K562 (cell line): Measurements from ENCODE around the gene THEMIS. TPM values are rescaled to one million over a fixed set of nuclear protein-coding genes. Genes with fewer than 3 reads are reported as not detected.

Experiments used
- ATAC-seq: fragments of 200-7000 bp; cut with Tn5 transposase; 3 replicates; pipeline ENCODE4 v1.9.1; 2020; ENCODE audit warnings: moderate library complexity
- BruUV-seq: library from RNA; stranded (reverse); fragments of 400-500 nt; replicated peaks from 2 replicates; lab custom pipeline; 2021; lab: Mats Ljungman, UMichigan
- CTCF ChIA-PET: fragments of 300-600 bp; formaldehyde crosslinking; extraction: SDS; loops from one replicate; lab custom pipeline; 2021; ENCODE audit warnings: low intra/inter-chr PET ratio; lab: Yijun Ruan, JAX
- POLR2A ChIA-PET: fragments of 300-600, 350-650 bp; sonication (Branson Sonifier 250); formaldehyde crosslinking; extraction: SDS; loops from one replicate; lab custom pipeline; 2021; ENCODE audit warnings: antibody characterized with exemption, inconsistent platforms; lab: Yijun Ruan, JAX
- DNase-seq, 4 experiments: peaks; one replicate each; pipeline versions ENCODE4 v3.0.0 to v3.0.0-alpha.2; 2011 to 2018; ENCODE audit warnings: low spot score in 3 of 4, mixed read lengths in 3 of 4; ENCODE audit errors: extremely low read depth in 1 of 4
- FAIRE-seq: peaks from 2 replicates; lab custom pipeline; 2011; peaks lifted over from hg19 to GRCh38; lab: Jason Lieb, UNC
- H2AFZ ChIP-seq: 2 replicates; pipeline ENCODE4 v1.6.0; 2011; ENCODE audit warnings: low read depth, low read length, control low read depth, inconsistent platforms
- H3K27ac ChIP-seq: fragments of 200-600 bp; 3 replicates; pipeline ENCODE4 v1.8.0; 2011; ENCODE audit warnings: low read depth, mild to moderate bottlenecking, control low read depth, inconsistent platforms, low read length, moderate library complexity, mixed read lengths; ENCODE audit errors: extremely low read depth
- H3K27me3 ChIP-seq, 2 experiments: fragments of 300-600 bp in 1 of 2; 2 replicates in 1 of 2; 3 replicates in 1 of 2; pipeline versions ENCODE4 v1.6.0 to v1.8.0; 2011; ENCODE audit warnings: inconsistent platforms in 2 of 2, low read length in 2 of 2, mild to moderate bottlenecking in 1 of 2, mixed read lengths in 1 of 2, moderate library complexity in 1 of 2; ENCODE audit not compliant: control insufficient read depth in 2 of 2, insufficient read depth in 2 of 2
- H3K36me3 ChIP-seq: fragments of 300-600 bp; 3 replicates; pipeline ENCODE4 v1.8.0; 2011; ENCODE audit warnings: mild to moderate bottlenecking, low read length, inconsistent platforms; ENCODE audit not compliant: control insufficient read depth, insufficient read depth
- H3K4me1 ChIP-seq, 2 experiments: fragments of 200-600 bp in 1 of 2; replicated peaks in 1 of 2; 2 replicates in 1 of 2; 3 replicates in 1 of 2; pipeline versions ENCODE4 v1.5.1 to v1.8.0; 2011; ENCODE audit warnings: inconsistent platforms in 2 of 2, low read length in 2 of 2, mild to moderate bottlenecking in 1 of 2, mixed read lengths in 1 of 2, moderate library complexity in 1 of 2; ENCODE audit not compliant: control insufficient read depth in 2 of 2, insufficient read depth in 2 of 2
- H3K4me2 ChIP-seq: 2 replicates; pipeline ENCODE4 v1.6.1; 2011; ENCODE audit warnings: low read length, control low read depth, inconsistent platforms, mixed read lengths; ENCODE audit not compliant: insufficient read depth
- H3K4me3 ChIP-seq: fragments of 200-600 bp; sonication (generic), shearing (Covaris generic); 2 replicates; pipeline ENCODE4 v1.5.1; 2016; ENCODE audit warnings: control low read depth, inconsistent platforms
- H3K79me2 ChIP-seq: fragments of 200-600 bp; 3 replicates; pipeline ENCODE4 v1.8.0; 2011; ENCODE audit warnings: low read length, inconsistent platforms; ENCODE audit not compliant: control insufficient read depth, insufficient read depth
- H3K9ac ChIP-seq, 2 experiments: 2 replicates each; pipeline versions ENCODE4 v1.6.0 to v1.6.1; 2011; ENCODE audit warnings: low read depth in 2 of 2, low read length in 2 of 2, control low read depth in 1 of 2, inconsistent platforms in 1 of 2, mild to moderate bottlenecking in 1 of 2, mixed read lengths in 1 of 2; ENCODE audit not compliant: insufficient read depth in 1 of 2
- H3K9me1 ChIP-seq: one replicate; pipeline ENCODE4 v1.6.0; 2011; ENCODE audit warnings: inconsistent platforms, mild to moderate bottlenecking, low read length, moderate library complexity; ENCODE audit not compliant: control insufficient read depth, insufficient read depth
- H3K9me3 ChIP-seq: replicated peaks from 2 replicates; pipeline ENCODE4 v1.5.1; 2011; ENCODE audit warnings: low read depth, low read length, inconsistent platforms; ENCODE audit not compliant: control insufficient read depth, insufficient read depth
- H4K20me1 ChIP-seq: replicated peaks from 2 replicates; pipeline ENCODE4 v1.6.1; 2011; ENCODE audit warnings: low read length, inconsistent platforms, mixed read lengths; ENCODE audit not compliant: control insufficient read depth, insufficient read depth
- CREB1 ChIP-seq, 2 experiments: sonication (generic) in 1 of 2; formaldehyde crosslinking in 1 of 2; IDR thresholded peaks; 2 replicates each; pipeline versions ENCODE4 v1.6.1 to v1.8.0; 2012 to 2022; ENCODE audit warnings: inconsistent platforms in 1 of 2, mild to moderate bottlenecking in 1 of 2, missing genetic modification reagents in 1 of 2, moderate library complexity in 1 of 2
- CTBP1 ChIP-seq: fragments of 450-650 bp; IDR thresholded peaks from 2 replicates; pipeline ENCODE4 v1.6.1; 2016; ENCODE audit warnings: borderline replicate concordance
- HDAC1 ChIP-seq, 2 experiments: fragments of 450-650 bp; IDR thresholded peaks; 2 replicates each; pipeline ENCODE4 v1.6.1; 2016 to 2017; ENCODE audit warnings: inconsistent platforms in 1 of 2, mild to moderate bottlenecking in 1 of 2, moderate library complexity in 1 of 2
- LARP7 ChIP-seq: fragments of 450-650 bp; IDR thresholded peaks from 2 replicates; pipeline ENCODE4 v1.6.1; 2016
- NCOR1 ChIP-seq: fragments of 450-650 bp; IDR thresholded peaks from 2 replicates; pipeline ENCODE4 v1.6.1; 2016; ENCODE audit warnings: mild to moderate bottlenecking, moderate library complexity
- WGBS: fragments of 100-300 bp; shearing (Covaris generic); methylation state at CpG from one replicate; pipeline ENCODE4 v1.1.6; 2016; ENCODE audit warnings: low coverage, mixed read lengths; ENCODE audit not compliant: insufficient coverage; ENCODE audit errors: missing lambda C conversion rate; 5-methylcytosine and 5-hydroxymethylcytosine counted together
- in situ Hi-C: fragments of 300-500 bp; cut with MboI; formaldehyde crosslinking; loops from 4 replicates; pipeline ENCODE4 v1.15.0; 2018; ENCODE audit warnings: inconsistent platforms, mixed read lengths
- intact Hi-C: fragments of 100-400 bp; cut with micrococcal nuclease; formaldehyde crosslinking; loops from 2 replicates; pipeline ENCODE4 v1.14.2; 2022
- polyA plus RNA-seq, 8 experiments: library from polyadenylated mRNA; depleted of rRNA in 4 of 8; stranded (reverse) in 5 of 8; unstranded in 3 of 8; fragments of >200 nt; fragmentation: Nextera tagmentation in 2 of 8; fragmentation: Illumina TruSeq in 1 of 8; extraction: Ambion mirVana in 2 of 8; extraction: Trizol in 1 of 8; gene quantifications; 2 replicates each; pipeline versions ENCODE4 v1.2.1 to v1.2.3, GENCODE V29; 2011 to 2014; ENCODE audit warnings: inconsistent platforms in 1 of 8, missing spikeins in 1 of 8
- total RNA-seq, 7 experiments: library from RNA; depleted of rRNA in 6 of 7; stranded (reverse); fragments of >200 nt in 6 of 7; fragmentation: Illumina TruSeq in 2 of 7; extraction: Trizol in 2 of 7; gene quantifications; 2 replicates each; pipeline versions ENCODE4 v1.2.1 to v1.2.3, GENCODE V29; 2011 to 2021; ENCODE audit warnings: low replicate concordance in 1 of 7
- TF ChIP-seq, protein P1 (sequence below): sonication (generic); formaldehyde crosslinking; IDR thresholded peaks from 2 replicates; pipeline ENCODE4 v1.8.0; 2022; ENCODE audit warnings: mild to moderate bottlenecking, missing genetic modification reagents

THEMIS gene
- total and polyA plus RNA-seq, 9 of the 15 experiments (the other 6 are each of a cell fraction or from before 2014, with no cell fraction given): 0.09 TPM; not detected in 8

DNA sequence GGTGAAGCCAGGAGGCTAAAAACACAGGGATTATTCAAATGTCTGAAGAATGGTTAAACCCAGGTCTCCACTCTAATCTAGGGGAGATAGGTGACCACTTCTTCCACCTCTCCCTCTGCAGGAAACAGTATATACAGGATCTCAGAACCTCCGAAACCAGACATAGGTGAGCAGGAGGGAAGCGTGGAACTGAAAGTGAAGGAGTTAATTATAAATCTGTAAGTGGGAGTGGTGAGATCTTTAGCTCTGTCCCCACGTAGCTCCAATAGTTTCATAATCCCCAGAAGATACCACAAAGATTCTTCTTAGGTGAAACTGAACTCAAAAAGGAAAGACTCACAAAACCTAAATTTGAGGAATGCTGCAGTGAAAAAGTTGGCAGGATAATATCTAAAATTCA is 76.8 kb downstream of the THEMIS start:
- intact Hi-C loops (no loop called here), in situ Hi-C loops (no loop called here)
- Histone ChIP-seq H3K4me3 (no peak overlapping the region), H3K9me1 (no peaks in the 10 kb centered on the region), H3K4me2 (no peak overlapping the region), H3K9me3 (no peaks in the 10 kb centered on the region), H3K36me3 (no peaks in the 10 kb centered on the region), H3K27ac (no peak overlapping the region), H3K27me3 (no peaks in the 10 kb centered on the region), H3K9ac (no peak overlapping the region), H2AFZ (no peak overlapping the region), H4K20me1 (no peaks in the 10 kb centered on the region), H3K79me2 (no peaks in the 10 kb centered on the region), H3K4me1 (no peaks in the 10 kb centered on the region)
- no TSS peak for BruUV-seq
- DNase-seq (no peak), ATAC-seq (no peak), FAIRE-seq (no peak)
- CTCF ChIA-PET: no interaction called here
- WGBS: 0% methylated on average over 3 of the region's 3 CpGs
- TF ChIP-seq LARP7 (no peak), CTBP1 (no peak), HDAC1 (IDR thresholded peaks at IDR 0.05) (no peak), CREB1 (IDR thresholded peaks at IDR 0.05) (no peak), CREB1 (CRISPR knock-in tag; IDR thresholded peaks at IDR 0.05) (no peak), NCOR1 (no peak)
- TF ChIP-seq, protein P1, sequence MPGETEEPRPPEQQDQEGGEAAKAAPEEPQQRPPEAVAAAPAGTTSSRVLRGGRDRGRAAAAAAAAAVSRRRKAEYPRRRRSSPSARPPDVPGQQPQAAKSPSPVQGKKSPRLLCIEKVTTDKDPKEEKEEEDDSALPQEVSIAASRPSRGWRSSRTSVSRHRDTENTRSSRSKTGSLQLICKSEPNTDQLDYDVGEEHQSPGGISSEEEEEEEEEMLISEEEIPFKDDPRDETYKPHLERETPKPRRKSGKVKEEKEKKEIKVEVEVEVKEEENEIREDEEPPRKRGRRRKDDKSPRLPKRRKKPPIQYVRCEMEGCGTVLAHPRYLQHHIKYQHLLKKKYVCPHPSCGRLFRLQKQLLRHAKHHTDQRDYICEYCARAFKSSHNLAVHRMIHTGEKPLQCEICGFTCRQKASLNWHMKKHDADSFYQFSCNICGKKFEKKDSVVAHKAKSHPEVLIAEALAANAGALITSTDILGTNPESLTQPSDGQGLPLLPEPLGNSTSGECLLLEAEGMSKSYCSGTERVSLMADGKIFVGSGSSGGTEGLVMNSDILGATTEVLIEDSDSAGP: no peak
- POLR2A ChIA-PET: no interaction called here
